Eye (tissue), 1 donor: ENCODE results near the gene PLEKHG5.
"Not testable (repeated sequence)": the region's sequence is repeated elsewhere in the genome, so short reads cannot be mapped to it uniquely, and the experiment has no call there.

Experiments
- DNase-seq: peaks from one replicate; pipeline ENCODE4 v3.0.0-alpha.2; 2015

The PLEKHG5 gene

GRCh38 chr1:6496365-6496721, 4.9 kb upstream of the PLEKHG5 start:
- DNase-seq, result no peak

DNA sequence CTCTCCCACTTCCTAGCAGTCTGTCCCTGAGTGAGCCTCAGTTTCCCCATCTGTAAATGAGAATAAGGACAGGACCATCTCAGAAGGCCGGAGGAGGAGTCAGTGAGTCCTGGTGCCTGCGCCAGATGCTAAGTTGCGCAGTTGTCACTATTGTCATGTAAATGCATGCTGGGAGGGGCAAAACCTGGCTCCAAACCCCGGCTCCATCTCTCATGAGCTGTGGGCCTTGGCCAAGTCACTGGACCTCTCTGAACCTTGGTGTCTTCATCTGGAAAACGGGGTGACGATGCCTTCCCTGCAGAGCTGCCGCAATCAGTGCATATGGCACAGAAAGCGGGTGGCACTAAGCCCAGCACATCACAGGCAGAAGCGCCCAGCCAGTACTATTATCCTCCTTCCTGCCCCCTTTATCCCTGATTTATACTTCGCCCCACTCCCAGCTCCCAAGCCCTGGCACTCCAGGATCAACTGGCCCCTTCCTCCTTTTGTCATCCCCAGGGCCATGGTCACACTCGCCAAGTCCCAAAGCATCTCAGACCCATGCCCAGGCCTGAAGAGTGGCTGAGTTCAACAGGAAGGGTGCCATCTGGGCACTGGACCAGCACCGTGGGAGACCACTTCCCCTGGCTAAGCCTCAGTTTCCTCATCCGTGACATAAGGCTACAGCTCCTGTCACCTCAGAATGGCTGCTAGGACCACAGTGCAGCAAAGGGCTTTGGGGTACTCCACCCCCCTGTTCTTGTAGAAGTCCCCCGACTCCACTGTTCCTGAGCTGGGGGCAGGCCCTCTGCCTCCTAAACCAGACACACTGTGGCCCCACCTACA, 4.3 kb upstream of the PLEKHG5 start:
- no peak for DNase-seq

DNA sequence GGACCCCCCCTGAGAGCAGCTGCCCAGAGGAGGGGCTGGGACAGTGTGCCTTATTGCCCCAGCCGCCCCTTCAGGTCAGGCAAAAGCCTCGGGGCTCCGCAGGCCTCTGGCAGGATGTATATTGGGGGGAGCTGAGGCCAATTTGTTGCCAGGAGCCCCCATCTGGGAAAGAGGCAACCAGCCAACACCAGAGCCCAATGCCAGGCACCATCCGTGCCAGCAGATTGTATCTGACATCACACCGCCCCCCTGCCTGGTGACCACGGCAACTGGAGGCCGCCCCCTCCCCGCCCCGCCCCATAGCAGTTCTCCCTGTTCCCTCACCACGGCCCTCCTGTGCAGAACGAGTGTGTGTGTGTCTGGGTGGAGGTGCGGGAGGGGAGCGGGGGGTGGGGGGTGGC, 3.6 kb upstream of the PLEKHG5 start:
- no peak for DNase-seq

- DNase-seq, result no peak
These were observed 3.2 kb upstream of the PLEKHG5 start for GRCh38 chr1:6494627-6495026.

- DNase-seq, result not testable (repeated sequence)
These were observed 2.4 kb upstream of the PLEKHG5 start for GRCh38 chr1:6493834-6494223.

GRCh38 chr1:6491966-6492365, 499 bp upstream of the PLEKHG5 start:
- no peak for DNase-seq

- DNase-seq, result no peak
These were observed 402 bp downstream of the PLEKHG5 start for GRCh38 chr1:6491081-6491449.

- DNase-seq, result peak; percentile 84
These were observed 1.0 kb downstream of the PLEKHG5 start for GRCh38 chr1:6490181-6491080.

GRCh38 chr1:6489799-6490180, 1.7 kb downstream of the PLEKHG5 start:
- DNase-seq, result peak; percentile 89

DNA sequence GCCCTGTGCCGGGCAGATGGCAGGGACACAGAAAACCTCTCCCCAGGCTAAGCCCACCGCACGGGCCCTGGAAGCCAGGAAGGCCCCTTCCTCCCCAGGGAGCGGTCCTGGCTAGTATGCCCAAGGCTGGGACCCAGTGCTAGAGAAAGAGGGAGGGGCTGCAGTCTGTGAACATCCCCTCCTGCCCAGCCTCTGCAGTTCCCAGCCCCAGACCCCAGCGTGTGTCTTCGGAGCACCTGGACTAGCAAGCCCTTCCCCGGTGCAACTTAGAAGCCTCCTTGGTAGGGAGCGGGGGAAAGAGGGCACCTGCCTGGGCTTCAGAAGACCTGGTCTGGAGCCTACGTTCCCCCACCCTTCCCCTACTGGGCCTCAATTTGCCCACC, 2.1 kb downstream of the PLEKHG5 start:
- DNase-seq, result no peak

DNA sequence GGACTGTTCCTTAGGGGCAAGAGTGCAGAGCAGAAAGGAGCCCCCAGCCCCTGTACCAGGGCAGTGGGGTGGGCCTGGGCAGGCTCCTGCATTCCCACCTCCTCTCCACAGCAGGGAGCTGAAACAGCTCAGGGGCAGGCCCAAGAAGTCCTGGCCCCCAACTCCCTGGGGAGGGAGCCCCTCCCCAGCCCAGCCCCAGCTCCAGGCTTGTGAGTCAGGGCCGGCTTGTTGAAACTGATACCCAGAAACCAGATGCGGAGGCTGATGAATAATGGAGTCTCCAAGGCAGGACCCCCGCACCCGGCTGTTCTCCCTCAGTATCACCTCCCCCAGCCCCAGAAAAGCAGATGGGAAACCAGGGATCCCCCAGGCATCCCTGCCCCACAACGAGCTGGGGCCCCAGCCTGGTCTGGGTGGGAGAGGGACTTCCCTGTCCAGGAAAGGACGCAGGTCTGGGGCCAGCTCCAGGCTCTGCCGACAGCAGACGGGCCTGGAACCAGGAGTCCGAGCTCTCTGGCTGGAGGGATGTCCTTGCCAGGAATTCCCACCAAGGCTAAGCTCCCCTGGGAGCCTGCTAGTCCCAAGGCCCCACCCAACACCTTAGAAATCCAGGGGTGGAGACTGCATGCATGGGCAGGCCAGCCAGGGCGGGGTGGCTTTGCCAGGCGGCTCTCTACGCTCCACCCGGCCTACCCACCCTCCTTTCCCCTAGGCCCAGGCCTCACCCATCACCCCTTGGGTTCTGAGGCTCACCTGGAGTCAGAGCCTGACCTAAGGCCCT, 2.7 kb downstream of the PLEKHG5 start:
- no peak for DNase-seq

- DNase-seq, result no peak
These were observed 3.5 kb downstream of the PLEKHG5 start for GRCh38 chr1:6487804-6488484.

DNA sequence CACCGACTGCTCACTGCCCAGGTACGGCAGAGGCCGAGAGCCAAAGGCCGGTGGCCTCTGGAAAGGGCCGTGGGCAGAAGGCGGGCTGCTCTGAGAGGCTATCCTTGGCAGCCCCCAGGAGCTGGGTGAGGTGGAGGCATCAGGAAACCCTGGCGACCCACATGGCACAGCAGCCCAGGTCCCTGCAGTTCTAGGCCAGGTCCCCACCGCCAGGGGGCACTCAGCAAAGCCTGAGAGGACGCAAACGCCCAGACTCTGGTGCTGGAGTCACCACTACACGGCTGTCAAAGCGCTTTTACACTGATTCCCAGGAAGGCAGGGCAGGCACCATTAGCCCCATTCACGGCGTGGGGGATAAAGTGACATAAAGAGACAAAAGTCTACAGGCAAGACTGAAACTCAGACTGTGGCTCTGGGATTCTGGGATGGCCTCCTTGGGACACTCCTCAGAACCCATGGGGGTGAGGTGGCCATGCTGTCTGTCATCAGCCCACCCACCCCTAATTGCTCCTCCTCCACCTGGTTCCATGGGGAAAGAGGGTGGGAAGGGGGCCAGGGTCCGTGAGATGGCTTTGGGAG, 4.9 kb downstream of the PLEKHG5 start:
- peak; percentile 95 for DNase-seq

DNA sequence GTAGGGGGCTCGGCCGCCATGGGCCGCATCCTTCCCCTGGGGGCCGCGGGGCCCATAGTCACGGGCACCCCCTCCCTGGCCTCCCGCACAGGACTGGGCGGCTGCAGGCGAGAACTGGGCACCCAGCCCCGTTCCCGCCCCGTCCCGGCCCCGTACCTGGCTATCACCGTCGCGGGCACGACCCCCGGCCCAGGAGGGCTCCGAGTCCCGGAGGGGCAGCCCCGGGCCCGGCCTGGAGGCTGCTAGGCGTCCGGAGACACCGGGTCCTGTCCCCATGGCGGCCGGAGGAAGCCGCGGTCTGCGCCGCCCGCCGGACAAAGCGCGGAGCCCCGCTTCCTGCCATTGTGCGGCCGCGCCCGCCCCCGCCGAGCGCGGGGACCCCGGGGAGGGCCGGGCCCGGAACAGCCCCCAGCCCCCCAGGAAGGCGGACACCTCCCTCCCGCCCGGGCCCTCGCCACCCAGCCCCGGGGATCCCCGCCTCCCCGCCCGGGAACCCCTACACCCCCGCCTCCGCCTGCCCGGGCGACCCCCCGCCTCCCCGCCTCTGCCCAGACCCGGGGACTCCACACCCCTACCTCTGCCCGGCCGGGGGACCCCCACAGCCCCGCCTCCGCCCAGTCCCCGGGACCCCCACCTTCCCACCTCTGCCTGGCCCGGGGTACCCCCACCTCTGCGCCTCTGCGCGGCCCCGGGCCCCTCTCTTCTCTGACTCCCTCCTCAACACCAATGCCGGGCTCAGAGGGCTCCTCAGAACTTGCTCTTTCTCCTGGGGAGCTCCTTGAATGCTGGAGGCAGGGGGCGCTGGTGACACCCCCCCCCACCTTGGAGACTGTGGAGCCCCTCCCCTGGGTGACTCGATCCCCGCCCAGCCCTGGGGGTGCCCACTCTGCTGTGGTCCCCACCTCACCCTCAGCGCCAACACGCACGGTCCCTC, 6.0 kb downstream of the PLEKHG5 start:
- DNase-seq, result peak; percentile 40

DNA sequence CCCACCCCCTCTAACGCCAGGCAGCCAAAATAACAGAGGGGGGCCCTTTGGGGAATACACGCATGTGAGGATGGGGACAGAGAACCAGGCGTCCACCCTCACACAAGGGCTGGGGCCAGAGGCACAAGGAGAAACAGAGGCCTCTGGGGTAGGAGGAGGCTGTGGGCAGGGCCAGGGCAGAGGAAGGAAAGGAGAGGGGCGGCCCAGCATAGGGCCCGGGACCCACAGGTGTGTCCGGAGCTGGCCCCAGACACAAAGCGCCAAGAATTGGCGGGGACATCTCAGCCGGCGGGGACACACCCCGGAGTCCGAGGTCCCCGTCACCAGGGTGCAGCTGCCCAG, 6.7 kb downstream of the PLEKHG5 start:
- DNase-seq, result no peak

GRCh38 chr1:6483761-6484117, 7.7 kb downstream of the PLEKHG5 start:
- no peak for DNase-seq

DNA sequence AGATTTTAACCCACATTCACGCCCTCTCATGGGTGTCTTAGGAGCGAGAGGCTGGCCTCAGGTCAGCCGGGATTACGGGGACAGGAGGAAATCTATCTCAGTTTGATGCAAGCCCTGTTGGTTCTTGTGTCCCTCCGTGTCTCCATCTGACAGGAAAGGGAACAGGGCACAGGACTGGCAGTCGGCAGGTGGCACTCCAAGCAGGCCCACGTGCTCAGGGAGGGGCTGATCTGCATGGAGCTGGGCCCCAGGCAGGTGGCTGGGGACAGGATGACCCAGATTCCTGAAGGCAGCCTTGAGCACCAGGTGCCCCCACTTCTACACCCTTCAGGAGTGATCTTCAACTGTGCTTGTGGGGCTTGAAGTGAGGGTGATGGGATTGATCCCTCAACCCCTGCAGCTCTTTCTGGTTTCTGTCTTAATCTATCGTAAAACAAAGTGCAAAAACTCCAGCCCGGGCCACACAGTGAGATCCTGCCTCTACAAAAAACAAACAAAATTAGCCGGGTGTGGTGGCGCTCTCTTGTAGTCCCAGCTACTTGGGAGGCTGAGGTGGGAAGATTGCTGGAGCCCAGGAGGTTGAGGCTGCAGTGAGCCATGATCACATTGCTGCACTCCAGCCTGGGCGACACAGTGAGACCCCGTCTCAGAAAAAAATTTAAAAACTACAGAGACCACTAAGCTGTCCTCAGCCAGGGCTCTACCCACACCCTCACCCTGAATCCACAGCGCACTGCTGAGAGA, 8.3 kb downstream of the PLEKHG5 start:
- DNase-seq, result no peak

GRCh38 chr1:6481820-6482219, 9.6 kb downstream of the PLEKHG5 start:
- DNase-seq, result no peak

DNA sequence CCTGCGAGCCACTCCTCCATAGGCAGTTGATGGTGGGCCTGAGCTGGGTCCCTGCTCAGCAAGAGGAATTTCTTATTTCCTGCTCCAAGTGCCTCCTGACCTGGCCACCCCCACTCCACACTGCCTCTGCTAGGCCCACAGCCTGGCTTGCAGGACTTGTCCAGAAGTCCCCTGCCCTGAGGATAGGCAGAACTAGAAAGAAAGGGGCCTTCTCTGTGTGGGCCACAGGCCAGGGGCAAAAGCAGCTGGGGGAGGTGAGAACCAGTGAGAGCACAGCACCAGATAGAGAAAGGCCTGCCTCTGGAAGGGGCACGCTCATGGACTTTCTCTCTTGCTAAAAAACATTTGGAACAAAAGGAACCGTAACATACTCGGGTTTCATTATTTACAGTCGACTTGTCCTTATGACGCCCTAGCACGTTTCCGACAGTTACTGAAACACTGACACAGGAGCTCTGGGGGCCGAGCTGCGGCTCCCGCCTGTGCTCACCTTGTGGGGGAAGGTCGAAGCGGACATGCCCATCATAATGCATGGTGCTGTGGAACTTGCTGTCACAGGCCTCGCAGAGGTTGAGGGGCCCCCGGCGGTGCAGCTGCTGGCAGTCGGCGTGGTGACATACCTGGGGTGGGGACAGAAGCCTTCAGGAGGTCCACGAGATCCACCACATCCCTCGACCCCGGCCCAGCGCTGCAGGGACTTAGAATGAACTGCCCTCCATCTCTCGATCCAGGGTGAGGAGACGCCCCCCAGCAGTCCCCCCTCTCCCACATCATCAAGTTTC, 14.2 kb downstream of the PLEKHG5 start:
- no peak for DNase-seq

- no peak for DNase-seq
These were observed 15.0 kb downstream of the PLEKHG5 start for GRCh38 chr1:6476483-6476882.
